ENCODE measurements around the gene NCOA7. TPM values are rescaled to one million over a fixed set of nuclear protein-coding genes. Genes with fewer than 3 reads are reported as not detected.

Gene NCOA7, protein sequence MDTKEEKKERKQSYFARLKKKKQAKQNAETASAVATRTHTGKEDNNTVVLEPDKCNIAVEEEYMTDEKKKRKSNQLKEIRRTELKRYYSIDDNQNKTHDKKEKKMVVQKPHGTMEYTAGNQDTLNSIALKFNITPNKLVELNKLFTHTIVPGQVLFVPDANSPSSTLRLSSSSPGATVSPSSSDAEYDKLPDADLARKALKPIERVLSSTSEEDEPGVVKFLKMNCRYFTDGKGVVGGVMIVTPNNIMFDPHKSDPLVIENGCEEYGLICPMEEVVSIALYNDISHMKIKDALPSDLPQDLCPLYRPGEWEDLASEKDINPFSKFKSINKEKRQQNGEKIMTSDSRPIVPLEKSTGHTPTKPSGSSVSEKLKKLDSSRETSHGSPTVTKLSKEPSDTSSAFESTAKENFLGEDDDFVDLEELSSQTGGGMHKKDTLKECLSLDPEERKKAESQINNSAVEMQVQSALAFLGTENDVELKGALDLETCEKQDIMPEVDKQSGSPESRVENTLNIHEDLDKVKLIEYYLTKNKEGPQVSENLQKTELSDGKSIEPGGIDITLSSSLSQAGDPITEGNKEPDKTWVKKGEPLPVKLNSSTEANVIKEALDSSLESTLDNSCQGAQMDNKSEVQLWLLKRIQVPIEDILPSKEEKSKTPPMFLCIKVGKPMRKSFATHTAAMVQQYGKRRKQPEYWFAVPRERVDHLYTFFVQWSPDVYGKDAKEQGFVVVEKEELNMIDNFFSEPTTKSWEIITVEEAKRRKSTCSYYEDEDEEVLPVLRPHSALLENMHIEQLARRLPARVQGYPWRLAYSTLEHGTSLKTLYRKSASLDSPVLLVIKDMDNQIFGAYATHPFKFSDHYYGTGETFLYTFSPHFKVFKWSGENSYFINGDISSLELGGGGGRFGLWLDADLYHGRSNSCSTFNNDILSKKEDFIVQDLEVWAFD
- 5.0 TPM for polyA plus RNA-seq (2013, experiment 1 of 4)
- polyA plus RNA-seq (2013, experiment 2 of 4) = 7.7 TPM
- 4.2 TPM for polyA plus RNA-seq (2013, experiment 3 of 4)
- 5.1 TPM for polyA plus RNA-seq (2013, experiment 4 of 4)

DNA sequence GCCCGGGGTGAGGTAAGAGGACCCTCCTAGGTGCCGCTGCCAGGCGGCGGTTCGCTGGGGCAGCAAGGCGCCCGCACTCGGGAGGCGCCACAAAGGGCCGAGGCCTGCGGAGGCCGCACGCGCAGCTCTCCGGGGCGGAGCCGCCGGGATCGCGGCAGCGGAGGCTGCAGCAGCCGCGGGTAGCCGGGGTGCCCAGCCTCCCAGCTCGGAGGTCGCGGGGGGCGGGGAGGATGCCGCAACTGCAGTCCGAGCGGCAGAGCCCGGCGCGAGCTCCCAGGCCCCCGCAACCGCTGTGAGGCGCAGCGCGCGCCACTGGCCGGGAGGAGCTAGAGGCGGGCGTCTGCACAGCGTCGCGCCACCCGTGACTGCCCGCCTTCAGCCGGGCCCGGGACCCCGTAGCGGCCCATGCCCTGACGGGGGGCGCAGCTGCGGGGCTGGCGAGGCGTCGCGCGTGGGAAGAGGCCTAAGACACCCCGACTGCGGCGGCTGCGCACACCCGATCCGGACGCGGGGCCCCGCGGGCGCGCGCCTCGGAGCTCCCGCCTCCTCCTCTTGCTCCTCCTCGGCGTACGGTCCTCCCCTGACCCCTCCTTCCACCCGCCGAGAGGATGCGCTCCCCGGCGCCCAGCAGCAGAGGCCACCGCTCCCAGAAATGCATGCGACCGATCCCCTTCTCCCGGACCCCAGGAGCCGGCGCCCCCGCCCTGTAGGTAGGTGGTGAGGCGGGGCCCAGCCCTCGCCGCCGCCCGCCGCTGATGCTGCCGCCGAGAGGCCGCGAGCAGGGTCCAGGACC is at the start of gene NCOA7:
Gene NCOA7, plus strand, starts transcription at position 603 of the 793 bp plus-strand sequence. CDS start 24,395 bp downstream, outside the sequence.
- Histone ChIP-seq H3K9me3 (ENCODE audit: control insufficient read depth, low read length) (no peaks in the 10 kb centered on the region), H3K27ac (ENCODE audit: insufficient read depth, low read depth, low read length, poor library complexity, severe bottlenecking) (peak within 1 kb of the TSS; percentile 2), H3K27me3 (ENCODE audit: control insufficient read depth, insufficient read depth, low read length, poor library complexity, severe bottlenecking) (peaks cover 8% of the 10 kb centered on the region), H3K4me3 (ENCODE audit: insufficient read depth, low read depth, low read length) (peak within 1 kb of the TSS; percentile 80), H3K4me1 (ENCODE audit: control insufficient read depth, insufficient read depth, low read length) (peaks cover 8% of the 10 kb centered on the region), H3K36me3 (ENCODE audit: control insufficient read depth, insufficient read depth, low read length) (no peaks in the 10 kb centered on the region)
- WGBS, 2 experiments = 0% methylated on average over 100 of the region's 100 CpGs

DNA sequence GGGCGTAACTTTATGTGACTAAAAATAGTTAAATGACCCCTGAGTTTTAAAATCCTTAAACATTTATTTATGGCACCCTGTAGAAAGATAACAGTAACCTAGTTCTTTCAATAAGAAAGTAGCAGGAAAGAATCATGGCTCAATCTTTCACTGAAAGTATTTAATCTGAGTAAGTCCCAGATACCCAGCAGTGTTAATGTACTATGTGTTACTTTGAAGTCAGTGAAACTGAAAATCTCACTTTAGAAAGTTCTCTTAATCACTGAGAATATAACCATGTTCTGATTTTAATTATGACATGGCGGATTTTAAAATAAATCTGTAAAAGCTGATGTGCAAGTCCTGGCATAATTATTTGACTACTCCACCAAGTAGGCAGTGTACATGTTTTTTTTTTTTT is 49.4 kb upstream of the NCOA7 start:
- WGBS, 2 experiments = 90% methylated on average over 2 of the region's 2 CpGs; no CpG with 5 or more reads in 1 of the 2 experiments
- H3K27me3 ChIP-seq (ENCODE audit: control insufficient read depth, insufficient read depth, low read length, poor library complexity, severe bottlenecking) = peaks cover 39% of the 10 kb centered on the region

DNA sequence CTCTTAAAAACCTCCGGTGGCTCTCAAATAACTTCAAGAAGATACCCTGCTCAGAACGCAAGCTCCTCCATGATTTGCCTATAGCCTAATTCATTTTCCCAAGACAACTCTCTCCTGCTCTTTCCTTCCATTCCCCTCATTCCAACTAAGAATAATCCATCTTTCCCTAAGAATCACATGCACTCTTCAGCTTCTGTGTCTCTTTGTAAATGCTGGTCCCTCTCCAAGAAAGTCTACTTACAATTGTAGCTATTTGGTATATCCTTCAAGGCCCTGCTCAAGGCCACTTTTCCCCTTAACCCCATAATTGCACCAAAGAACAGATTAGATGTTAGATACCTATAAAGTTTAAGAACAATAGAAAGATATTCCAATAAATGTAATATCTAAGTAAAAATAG is 48.7 kb upstream of the NCOA7 start:
- no peak overlapping the region for H3K27ac ChIP-seq (ENCODE audit: insufficient read depth, low read depth, low read length, poor library complexity, severe bottlenecking)
- no peaks in the 10 kb centered on the region for H3K9me3 ChIP-seq (ENCODE audit: control insufficient read depth, low read length)
- H3K4me3 ChIP-seq (ENCODE audit: insufficient read depth, low read depth, low read length) = no peak overlapping the region
- no peaks in the 10 kb centered on the region for H3K36me3 ChIP-seq (ENCODE audit: control insufficient read depth, insufficient read depth, low read length)
- peaks cover 19% of the 10 kb centered on the region for H3K4me1 ChIP-seq (ENCODE audit: control insufficient read depth, insufficient read depth, low read length)
- WGBS, 2 experiments = 91 to 94% methylated on average over 2 of the region's 2 CpGs
- peaks cover 46% of the 10 kb centered on the region for H3K27me3 ChIP-seq (ENCODE audit: control insufficient read depth, insufficient read depth, low read length, poor library complexity, severe bottlenecking)

More for the DNA sequence above, 49.4 kb upstream of the NCOA7 start:
- Histone ChIP-seq H3K27ac (ENCODE audit: insufficient read depth, low read depth, low read length, poor library complexity, severe bottlenecking) (no peak overlapping the region), H3K9me3 (ENCODE audit: control insufficient read depth, low read length) (no peaks in the 10 kb centered on the region), H3K4me3 (ENCODE audit: insufficient read depth, low read depth, low read length) (no peak overlapping the region), H3K4me1 (ENCODE audit: control insufficient read depth, insufficient read depth, low read length) (peaks cover 12% of the 10 kb centered on the region), H3K36me3 (ENCODE audit: control insufficient read depth, insufficient read depth, low read length) (no peaks in the 10 kb centered on the region)

DNA sequence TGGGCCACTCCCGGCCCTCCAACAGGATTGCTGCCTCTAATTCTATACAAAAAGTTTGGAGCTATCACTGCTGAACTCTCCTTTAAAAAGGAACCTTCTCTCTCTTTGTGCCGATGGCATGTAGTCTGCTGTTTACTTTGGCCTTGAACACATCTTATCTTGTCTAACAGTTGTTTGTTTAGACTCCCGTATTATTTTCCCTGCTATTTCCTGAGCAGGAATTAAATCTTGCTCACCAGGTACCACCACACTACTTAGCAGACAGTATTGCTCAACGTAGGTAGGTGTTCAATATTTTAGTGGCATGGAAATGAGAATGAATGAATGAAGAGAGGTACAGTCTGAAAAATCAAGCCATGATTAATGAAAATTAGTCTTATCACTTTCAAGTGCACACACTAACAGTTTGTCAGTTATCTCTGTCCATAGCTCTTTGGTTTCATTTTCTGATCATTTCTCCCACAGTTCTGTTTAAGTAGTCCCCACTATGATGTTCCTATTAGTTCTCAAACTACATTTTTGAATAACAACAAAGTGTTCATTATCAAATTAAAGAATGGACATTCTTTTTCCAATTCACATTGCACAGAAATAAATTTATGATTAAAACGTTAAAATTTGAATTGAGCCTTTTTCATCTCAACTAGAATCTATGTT is 48.2 kb upstream of the NCOA7 start:
- Histone ChIP-seq H3K9me3 (ENCODE audit: control insufficient read depth, low read length) (no peaks in the 10 kb centered on the region), H3K36me3 (ENCODE audit: control insufficient read depth, insufficient read depth, low read length) (no peaks in the 10 kb centered on the region), H3K27me3 (ENCODE audit: control insufficient read depth, insufficient read depth, low read length, poor library complexity, severe bottlenecking) (peaks cover 51% of the 10 kb centered on the region), H3K4me1 (ENCODE audit: control insufficient read depth, insufficient read depth, low read length) (peaks cover 22% of the 10 kb centered on the region), H3K4me3 (ENCODE audit: insufficient read depth, low read depth, low read length) (no peak overlapping the region), H3K27ac (ENCODE audit: insufficient read depth, low read depth, low read length, poor library complexity, severe bottlenecking) (no peak overlapping the region)
- WGBS, 2 experiments = 91 to 92% methylated on average over 4 to 5 of the region's 5 CpGs

DNA sequence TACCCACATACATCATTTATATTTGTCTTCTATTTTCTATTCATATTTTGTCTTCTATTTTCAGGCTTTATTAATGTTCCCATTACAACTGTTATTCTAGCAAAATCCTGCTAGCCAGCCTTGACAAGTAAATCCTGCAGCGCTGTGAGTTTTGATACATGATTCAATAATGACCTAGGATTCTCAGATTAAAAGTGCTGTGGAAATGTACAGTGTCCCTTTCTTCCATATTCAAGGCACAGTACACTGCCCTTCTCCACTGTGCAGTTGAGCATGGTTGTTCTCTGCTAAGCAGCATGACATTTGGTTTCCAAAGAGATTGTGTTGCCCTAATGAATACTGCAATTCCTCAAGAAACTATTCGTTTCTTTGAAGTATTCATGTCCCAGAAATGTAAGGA is 47.2 kb upstream of the NCOA7 start:
- H3K36me3 ChIP-seq (ENCODE audit: control insufficient read depth, insufficient read depth, low read length) = no peaks in the 10 kb centered on the region
- peaks cover 30% of the 10 kb centered on the region for H3K4me1 ChIP-seq (ENCODE audit: control insufficient read depth, insufficient read depth, low read length)
- WGBS, 2 experiments = 90 to 93% methylated on average over 2 of the region's 2 CpGs
- peaks cover 61% of the 10 kb centered on the region for H3K27me3 ChIP-seq (ENCODE audit: control insufficient read depth, insufficient read depth, low read length, poor library complexity, severe bottlenecking)
- no peak overlapping the region for H3K4me3 ChIP-seq (ENCODE audit: insufficient read depth, low read depth, low read length)
- no peak overlapping the region for H3K27ac ChIP-seq (ENCODE audit: insufficient read depth, low read depth, low read length, poor library complexity, severe bottlenecking)
- no peaks in the 10 kb centered on the region for H3K9me3 ChIP-seq (ENCODE audit: control insufficient read depth, low read length)

DNA sequence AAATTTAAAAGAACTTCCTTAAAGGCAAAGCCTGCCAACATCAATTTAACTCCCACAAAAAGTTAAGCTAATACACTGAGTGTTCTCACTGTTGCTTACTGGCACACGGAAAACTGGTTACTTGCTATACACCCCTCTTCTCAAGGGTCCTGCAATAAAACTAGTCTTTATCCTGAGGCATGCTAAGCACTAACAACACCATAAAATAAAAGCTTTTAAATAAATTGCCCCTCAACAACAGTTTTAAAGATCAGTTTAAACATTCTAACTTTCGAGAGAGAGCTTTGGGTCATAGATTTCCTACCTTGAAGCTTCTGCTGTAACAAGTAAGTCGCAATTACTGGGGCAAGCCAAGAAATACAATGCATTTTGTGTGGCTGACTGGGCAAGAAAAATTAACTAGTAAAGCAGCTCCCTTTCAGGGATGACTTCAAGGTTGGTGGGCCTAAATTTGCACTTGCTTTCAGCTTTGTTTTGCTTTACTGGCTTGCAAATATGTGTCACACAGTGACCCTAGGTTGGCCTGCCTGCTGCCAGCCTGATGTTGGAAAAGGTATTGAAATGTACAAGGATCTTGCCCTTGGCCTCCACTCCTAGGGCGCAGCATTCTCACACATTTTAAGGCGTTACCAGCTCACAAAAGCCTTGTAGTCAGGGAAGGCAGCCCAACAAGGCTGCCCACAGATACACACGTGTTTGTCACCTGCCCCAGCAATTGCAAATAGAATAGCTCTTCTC is 45.3 kb upstream of the NCOA7 start:
- Histone ChIP-seq H3K9me3 (ENCODE audit: control insufficient read depth, low read length) (no peaks in the 10 kb centered on the region), H3K27ac (ENCODE audit: insufficient read depth, low read depth, low read length, poor library complexity, severe bottlenecking) (no peak overlapping the region), H3K36me3 (ENCODE audit: control insufficient read depth, insufficient read depth, low read length) (no peaks in the 10 kb centered on the region), H3K27me3 (ENCODE audit: control insufficient read depth, insufficient read depth, low read length, poor library complexity, severe bottlenecking) (peaks cover 79% of the 10 kb centered on the region), H3K4me1 (ENCODE audit: control insufficient read depth, insufficient read depth, low read length) (peaks cover 36% of the 10 kb centered on the region), H3K4me3 (ENCODE audit: insufficient read depth, low read depth, low read length) (no peak overlapping the region)
- WGBS, 2 experiments = 8% methylated on average over 6 of the region's 6 CpGs

DNA sequence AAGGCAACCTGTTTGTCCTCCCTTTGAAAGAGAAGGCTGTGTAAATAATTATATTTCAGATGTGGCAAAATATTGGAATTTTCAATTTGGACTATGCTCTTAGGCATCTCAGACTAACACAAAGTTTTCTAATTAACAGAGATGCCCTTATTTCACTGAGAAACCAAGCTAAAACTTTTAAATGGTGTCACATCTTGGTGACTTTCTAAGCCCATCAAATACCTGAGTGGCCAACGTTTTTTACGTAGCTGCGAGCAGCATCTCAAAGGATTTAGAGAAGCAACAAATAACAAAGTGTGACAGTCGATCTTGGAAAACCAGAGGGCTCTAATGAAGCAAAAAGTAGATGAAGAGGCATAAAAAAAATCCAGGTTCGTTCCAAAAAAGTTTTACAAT is 44.7 kb upstream of the NCOA7 start:
- H3K27me3 ChIP-seq (ENCODE audit: control insufficient read depth, insufficient read depth, low read length, poor library complexity, severe bottlenecking) = peaks cover 84% of the 10 kb centered on the region
- peaks cover 36% of the 10 kb centered on the region for H3K4me1 ChIP-seq (ENCODE audit: control insufficient read depth, insufficient read depth, low read length)
- no peak overlapping the region for H3K27ac ChIP-seq (ENCODE audit: insufficient read depth, low read depth, low read length, poor library complexity, severe bottlenecking)
- 3 to 6% methylated on average over 5 of the region's 5 CpGs for WGBS, 2 experiments
- H3K4me3 ChIP-seq (ENCODE audit: insufficient read depth, low read depth, low read length) = peak overlapping the region; percentile 70
- no peaks in the 10 kb centered on the region for H3K36me3 ChIP-seq (ENCODE audit: control insufficient read depth, insufficient read depth, low read length)
- no peaks in the 10 kb centered on the region for H3K9me3 ChIP-seq (ENCODE audit: control insufficient read depth, low read length)

DNA sequence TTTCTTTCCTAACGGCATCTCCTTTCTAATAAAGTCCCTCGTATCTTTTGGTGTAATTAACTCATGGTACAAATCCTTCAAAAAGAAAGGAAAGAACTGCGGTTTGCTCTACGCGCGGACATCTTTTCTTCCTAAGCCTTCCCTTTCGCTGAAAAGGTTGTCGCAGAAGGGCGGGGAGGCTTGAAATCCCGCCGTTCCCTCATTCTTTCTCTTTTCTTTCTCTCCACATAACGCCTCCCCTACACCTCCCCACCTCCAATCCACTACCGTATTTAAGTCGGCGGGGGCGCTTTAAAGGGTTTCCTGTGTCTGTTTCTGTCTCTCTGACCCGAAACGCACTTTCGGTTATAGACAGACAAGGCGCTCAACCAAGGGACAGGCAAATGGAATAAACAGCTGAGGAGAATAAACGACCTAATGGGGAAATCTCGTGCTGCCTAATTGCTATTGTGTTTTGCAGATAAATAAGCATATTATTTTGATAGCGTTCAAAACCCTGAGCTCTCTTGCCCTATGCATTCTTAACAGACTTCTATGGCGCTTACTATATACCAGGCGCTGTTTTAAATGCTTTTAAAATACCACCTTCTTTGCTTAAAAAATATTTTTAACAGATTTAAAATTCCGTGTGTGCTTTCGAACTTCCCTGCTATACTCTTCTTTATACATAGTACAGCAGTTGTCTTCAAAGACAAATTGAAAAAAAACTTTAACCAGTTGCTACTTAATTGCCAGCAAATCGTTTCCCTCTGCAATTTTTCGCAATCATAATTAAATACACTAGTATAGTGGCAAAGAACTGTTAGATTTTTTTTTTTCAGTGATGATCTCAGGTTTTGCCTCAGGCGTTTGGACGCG is 43.8 kb upstream of the NCOA7 start:
- no peak overlapping the region for H3K27ac ChIP-seq (ENCODE audit: insufficient read depth, low read depth, low read length, poor library complexity, severe bottlenecking)
- H3K36me3 ChIP-seq (ENCODE audit: control insufficient read depth, insufficient read depth, low read length) = no peaks in the 10 kb centered on the region
- peaks cover 36% of the 10 kb centered on the region for H3K4me1 ChIP-seq (ENCODE audit: control insufficient read depth, insufficient read depth, low read length)
- H3K27me3 ChIP-seq (ENCODE audit: control insufficient read depth, insufficient read depth, low read length, poor library complexity, severe bottlenecking) = peaks cover 92% of the 10 kb centered on the region
- H3K4me3 ChIP-seq (ENCODE audit: insufficient read depth, low read depth, low read length) = peak overlapping the region; percentile 70
- no peaks in the 10 kb centered on the region for H3K9me3 ChIP-seq (ENCODE audit: control insufficient read depth, low read length)
- 1% methylated on average over 32 of the region's 32 CpGs for WGBS, 2 experiments

Data from ectodermal cell (in vitro differentiated cells).